DMS79 treated with DMSO at 0.1 percent for 48 hours (cell line): ENCODE results near the gene LCLAT1.

Experiments used
- DNase-seq: peaks from one replicate; lab custom pipeline; 2025; lab: John Stamatoyannopoulos, UW

LCLAT1 gene

DNA sequence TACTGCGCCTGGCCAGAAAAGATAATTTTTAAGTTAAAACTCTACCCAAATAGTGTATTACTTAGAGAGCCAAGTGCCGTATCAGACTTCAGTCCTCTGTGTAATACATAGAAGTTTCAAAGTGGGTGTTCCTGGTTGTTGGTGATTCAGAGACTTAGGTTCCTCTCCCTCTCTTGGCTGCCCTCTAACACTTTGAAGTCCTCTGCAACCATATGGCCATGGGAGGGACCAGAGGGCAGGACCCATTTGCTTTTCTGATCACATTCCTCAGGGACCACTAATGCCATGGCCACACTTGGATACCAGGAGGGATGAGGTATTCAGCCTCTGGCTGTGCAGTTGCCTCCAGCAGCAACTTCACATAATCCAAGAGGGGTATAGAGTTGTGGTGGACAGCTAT, 228.7 kb downstream of the LCLAT1 start:
- DNase-seq: no peak

DNA sequence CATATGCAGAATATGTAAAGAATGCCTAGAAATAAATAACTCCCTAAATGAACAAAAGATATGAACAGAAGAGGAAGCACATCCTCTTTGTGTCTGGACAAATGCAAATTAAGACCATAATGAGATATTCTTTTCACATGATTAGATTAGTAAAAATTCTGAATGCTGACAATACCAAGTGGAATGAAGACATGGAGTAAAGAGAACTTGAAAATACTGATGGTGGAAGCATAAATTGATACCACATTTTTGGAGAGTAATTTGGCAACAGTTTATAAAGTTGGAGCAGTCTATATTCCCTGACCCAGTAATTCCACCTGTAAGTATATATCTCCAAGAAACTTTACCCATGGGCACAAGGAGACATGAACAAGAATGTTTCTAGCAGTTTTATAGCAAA, 230.2 kb downstream of the LCLAT1 start:
- no peak for DNase-seq

DNA sequence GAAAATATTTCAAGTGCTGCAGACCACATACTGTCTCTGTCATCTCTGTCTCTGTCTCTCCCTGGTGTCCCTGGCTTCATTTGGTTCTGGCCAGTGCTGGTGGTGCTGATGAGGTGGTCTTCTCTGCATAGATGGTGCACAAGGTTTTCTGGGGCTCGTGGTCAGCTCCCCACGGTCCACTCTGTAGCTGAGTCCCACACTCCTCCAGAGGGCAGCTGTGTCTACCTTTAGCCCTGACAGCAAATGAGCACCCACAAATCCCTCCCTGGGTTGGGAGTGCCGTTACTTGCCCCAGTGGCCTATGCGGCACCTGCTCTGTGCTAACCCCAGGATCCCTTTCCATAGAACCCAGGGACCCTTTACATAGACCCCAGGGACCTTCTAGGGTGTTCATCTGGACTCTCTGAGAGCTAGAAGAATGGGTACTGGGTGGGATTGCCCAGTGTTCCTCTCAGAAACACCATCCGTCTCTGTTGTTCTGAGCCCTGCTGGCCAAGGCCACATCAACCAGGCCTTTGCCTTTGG, 230.9 kb downstream of the LCLAT1 start:
- DNase-seq: no peak

DNA sequence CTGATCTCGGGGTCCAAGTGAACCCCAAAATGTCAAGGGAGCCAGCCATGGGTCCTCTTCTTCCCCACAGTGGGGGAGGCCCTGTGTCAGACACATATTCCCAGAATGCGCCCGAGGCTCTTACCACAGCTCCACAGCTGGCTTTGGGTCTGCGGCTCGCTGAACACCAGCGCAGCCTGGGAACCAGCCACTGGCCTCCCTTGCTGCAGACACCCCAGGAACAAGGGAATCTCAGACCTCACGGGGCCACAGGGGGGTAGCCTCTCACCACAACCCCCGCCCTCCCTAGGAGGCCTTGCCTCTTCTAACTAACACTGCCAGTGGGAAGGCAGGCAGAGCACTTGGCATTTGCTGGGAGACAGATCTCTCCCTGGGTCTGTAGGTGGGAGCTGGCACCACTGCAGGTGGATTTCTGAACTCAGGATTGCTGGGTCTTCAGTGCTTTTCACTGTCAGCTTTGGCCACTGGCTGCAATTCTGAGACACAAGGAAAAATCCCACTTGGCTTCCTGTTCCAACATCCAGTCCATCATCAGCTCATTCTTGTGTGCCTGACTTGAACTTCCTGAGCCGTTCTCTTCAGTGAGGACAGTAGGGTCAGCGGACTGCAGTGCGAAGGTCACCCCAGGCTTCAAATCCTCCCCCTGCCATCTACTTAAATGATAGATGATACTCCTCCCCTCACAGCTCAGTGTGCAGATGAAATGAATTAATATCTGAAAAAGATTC, 231.5 kb downstream of the LCLAT1 start:
- DNase-seq: no peak

DNA sequence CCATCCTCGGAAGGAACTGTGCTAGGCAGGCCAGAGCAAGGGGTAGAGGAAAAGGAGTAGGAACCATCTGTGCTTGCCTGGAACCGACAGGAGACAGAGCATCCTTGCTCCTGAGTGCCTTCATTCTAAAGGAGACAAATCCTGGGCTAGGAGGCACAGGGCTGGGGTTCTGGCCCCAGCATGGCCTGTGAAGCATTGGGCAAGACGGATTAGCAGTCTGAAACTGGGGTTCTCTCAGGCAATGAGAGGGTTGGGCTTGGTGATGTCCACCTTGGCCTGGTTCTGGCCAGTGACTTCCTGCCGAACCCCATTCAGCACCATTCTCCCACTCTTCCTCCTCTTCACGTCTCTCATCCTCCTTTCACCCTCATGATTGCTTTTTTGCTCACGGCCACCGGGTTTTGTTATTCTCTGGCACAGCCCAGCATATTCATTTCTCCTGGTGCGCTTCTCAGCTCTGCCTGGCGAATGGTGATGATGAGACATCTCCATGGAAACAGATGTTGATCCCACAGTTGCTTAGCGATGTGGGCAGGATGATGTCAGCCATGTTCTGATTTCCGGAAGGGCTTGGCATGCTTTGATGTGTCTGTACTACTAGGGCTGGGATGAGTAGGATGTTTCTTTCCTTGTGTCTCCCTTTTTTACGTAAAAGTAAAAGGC, 232.5 kb downstream of the LCLAT1 start:
- DNase-seq: no peak

DNA sequence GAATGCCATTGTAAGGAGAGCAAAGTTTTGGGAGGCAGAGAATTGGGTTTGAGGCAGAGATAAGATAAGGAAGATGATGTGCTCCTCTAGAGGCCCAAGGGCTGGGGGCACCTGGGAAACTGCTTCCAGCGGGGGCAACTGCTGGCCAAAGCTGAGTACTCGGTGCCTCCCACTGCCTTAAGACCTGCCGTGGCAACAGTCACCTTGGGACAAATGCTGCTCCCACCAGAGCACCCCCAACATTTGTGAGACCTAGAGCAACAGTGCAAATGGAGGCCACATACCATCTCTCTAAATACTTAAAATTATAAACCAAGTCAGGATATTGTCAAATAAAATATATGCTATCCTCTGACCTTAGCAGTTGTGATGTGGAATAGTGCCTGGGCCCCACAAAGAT, 233.1 kb downstream of the LCLAT1 start:
- no peak for DNase-seq

DNA sequence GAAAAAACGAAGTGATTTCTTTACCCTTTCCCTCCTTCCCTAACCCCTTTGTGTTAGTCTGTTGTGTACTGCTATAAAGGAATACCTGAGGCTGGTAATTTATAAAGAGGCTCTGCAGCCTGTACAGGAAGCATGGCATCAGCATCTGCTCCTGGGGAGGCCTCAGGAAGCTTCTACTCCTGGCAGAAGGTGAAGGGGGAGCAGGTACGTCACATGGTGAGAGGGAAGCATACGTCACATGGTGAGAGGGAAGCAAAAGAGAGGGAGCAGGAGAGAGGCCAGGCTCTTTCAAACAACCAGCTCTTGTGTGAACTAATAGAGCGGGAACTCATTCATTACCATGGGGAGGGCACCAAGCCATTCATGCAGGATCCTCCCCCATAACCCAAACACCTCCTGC, 234.0 kb downstream of the LCLAT1 start:
- no peak for DNase-seq

DNA sequence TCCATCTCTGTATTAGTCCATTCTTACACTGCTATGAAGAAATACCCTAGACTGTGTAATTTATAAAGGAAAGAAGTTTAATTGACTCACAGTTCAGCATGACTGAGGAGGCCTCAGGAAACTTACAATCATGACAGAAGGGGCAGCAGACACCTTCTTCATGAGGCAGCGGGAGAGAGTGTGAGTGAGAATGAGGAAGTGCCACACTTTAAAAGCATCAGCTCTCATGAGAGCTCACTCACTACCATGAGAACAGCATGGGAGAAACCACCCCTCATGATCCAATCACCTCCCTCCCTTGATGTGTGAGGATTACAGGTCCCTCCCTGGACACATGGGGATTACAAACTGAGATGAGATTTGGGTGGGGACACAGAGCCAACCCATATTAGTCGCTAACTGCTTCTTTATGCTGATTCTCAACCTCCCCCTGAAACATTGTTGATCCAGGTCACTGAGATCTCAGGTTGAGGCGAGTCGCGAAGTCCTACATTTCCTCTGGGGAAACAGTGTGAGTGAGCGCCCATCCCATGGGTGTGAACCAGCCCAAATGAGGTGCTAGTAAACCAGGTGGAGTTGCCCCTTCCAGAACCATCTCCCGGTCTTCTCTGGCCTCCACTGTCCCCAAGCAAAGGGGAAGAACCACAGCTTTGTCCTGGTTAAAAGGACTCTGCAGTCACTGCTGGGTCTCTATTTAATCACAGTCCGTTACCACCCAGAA, 236.3 kb downstream of the LCLAT1 start:
- DNase-seq: no peak

DNA sequence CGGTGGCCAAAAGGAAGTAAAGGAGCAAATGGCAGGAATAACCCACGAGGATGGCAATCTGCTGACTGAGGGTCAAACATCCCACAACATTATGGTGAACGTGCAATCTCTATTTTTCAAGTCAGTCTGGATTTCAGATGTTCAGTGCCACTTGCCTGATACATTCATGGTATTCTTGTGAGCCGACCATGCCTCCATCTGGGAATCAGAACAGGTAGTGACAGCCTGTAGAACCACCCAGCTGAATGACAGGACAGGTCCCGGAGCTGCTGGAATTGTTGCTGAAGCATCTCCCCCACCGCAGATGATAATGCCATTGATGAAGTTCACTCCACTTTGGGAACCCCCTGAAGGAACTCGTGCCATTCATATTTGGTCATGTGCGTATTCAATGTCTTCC, 237.0 kb downstream of the LCLAT1 start:
- no peak for DNase-seq

DNA sequence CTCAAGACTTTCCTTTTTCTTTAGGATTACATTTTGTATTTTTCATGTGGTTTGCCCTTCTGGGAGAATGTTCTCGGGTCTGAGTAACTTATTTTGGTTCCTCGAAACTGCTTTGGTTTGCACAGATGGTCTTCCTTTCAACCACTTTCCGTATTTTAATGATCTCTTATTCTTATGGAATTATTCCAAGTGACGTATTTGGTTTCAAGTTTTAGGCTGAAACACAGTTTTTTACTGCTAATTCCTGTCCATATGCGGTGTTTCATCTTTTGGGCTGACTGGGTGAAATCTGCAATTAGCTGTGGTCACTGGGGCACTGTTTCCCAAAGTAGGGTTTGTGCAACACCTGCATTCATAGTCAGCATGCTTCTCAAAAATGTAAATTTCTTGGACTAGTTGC, 237.5 kb downstream of the LCLAT1 start:
- DNase-seq: no peak

DNA sequence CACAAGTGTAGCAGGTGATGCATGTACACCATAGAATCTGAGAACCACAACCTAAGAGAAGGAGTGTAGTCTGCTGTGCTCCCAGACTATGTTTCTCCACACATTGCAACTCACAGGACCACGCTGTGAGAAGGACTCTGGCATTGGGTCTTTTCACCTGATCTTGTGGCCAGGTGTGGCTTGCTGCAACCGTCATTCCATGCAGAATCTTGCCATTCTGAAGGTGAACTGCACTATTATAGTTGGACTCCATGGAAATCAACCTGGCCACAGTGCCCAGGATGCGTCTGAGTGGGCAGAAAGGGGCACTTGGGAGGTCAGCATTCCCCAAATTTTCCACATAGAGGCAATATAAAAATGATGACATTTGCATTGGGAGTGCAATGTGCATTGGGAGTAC, 237.9 kb downstream of the LCLAT1 start:
- DNase-seq: no peak

DNA sequence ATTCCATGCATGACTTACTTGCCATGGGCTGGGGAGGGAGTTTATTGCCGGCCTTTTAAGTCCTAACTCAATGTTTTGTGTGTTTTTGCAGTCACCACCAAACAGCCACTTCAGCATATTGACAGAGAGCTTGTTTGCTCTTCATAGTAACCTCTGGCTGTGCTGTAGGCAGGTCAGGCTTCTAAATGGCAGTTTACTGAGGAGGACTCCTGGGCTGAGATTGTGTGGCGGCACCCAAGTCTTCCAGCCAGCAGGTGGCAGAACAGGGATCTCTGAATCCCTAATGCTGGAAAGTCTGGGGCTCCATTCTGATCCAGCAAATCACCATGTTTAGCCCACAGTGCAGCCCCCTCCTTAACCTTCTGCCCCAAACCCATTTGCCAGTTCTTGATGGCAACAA, 239.0 kb downstream of the LCLAT1 start:
- peak; percentile 90 for DNase-seq

DNA sequence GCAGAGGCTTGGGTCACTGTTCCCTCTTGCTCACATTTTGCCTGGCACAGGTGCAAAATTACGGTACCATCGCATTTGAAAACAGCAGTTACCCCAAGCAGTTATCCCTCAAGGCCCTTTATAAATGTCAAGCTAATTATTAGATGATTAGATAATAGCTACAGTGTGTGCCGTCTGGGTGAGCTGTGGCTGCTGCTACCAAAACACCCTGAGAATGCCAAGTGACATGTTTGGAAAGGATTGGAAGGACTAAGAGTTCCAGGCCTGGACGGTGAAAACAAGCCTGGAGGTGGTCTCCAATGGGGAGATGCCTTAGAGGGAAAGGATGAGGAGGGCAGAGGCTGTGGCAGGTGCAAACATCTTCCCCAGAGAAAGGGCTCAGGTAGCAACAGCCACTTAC, 239.6 kb downstream of the LCLAT1 start:
- peak; percentile 79 for DNase-seq

DNA sequence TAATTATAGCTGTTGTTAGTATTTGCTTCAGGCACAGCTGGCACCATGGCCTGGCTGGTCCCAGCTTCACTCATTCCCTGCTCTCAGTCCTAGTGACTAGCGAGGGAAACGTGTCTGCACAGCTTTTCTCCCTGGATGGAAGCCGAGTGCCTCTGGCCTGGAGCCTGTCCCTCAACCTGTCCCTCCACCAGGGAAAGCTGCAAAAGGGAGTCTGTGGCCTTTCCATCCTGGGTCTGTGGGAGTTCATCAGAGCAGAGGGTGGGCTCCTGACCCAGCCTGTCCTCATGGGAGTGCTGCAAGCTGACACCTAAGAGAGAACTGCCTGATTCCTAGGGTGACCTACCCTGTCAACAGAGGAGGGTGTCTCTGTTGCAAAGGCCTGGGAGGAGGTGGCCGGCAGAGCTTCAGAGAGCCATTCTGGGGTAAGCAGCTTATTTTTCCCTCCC, 241.9 kb downstream of the LCLAT1 start:
- DNase-seq: no peak

DNA sequence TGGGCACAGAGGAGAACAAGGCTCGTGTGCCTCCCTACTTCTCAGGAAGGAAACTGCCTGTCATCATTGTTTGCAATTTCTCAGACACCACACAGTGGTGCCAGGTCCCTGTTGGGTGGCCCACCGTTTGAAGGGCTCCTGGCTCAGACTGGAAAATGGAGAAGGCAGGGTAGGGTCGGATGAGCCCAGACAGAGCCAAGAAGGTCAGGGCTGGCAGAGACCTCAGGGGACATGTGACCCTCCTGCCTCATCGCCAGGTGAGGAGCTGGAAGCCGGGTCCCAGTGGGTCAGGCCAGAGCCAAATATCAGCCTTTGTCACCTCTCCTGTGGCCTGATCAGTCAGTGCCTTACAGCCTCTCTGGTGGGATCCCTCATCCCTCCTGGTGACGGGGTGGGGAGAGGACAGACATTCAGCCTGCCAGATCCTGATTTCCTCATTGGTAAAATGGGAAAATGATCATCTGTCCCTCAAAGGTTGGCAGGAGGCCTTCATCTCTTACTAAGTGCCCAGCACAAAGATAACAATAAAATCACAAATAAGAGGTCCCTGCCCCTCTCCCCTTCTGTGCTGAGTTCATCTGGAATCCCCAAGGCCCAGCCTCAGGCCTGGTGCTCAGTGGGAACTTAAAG, 242.6 kb downstream of the LCLAT1 start:
- no peak for DNase-seq

DNA sequence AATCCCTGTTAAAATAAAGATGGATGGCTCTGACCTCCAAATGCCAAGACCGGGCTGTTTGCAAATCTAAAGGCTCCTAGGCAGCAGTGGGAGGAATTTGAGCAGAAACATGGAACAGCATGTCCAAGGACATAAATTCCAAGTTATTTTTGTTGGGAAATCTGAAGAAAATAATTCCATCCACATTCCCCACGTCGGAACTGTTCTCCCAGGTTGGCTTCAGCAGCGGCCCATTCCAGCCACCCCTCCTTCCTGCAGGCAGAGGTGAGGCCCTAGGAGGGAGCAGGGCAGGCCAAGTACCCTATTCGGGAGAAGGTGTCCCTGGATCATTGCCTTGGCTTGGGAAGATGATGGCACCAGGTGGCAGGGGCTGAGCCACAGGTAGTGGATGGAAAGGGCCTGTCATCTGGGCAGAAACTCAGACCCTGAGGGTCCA, 243.1 kb downstream of the LCLAT1 start:
- DNase-seq: no peak

DNA sequence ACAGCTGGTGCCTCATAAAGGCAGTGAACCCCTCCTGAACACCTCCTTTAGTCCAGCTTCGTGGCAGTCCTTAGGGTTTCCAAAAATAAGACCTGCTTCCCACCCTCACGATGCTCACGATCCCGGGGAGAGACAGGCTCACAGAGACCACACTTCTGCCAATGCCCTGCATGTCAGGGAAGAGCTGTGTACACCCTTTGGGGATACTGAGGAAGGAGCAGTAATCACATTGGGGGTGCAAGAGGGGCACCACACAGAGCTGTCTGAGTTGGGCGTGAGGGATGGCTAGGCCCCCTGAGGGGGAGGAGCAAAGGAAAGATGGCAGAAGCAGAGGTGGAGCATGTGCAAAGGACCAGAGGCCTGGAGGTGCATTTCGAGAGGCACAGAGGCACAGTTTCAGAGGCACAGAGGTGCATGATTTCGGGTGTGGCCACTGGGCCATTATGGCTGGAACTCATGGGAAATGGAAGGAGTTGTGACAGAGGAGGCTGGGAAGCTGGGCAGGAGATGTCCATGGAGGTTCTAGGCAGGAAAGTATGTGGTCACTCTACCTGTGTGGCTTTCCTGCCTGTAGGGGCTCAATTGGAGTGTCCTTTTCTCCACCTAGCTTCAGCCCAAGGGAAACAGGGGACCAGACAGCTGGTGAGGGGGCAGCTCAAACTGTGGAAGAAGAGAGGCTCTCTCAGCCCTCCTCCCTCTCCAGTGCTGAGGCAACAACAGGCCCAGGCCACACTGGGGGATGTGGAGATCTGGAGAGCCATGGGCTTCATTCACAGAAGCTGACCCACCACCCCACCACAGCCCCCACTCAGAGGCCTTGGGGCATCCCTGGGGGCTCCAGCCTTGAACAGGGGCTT, 244.3 kb downstream of the LCLAT1 start:
- DNase-seq: no peak

DNA sequence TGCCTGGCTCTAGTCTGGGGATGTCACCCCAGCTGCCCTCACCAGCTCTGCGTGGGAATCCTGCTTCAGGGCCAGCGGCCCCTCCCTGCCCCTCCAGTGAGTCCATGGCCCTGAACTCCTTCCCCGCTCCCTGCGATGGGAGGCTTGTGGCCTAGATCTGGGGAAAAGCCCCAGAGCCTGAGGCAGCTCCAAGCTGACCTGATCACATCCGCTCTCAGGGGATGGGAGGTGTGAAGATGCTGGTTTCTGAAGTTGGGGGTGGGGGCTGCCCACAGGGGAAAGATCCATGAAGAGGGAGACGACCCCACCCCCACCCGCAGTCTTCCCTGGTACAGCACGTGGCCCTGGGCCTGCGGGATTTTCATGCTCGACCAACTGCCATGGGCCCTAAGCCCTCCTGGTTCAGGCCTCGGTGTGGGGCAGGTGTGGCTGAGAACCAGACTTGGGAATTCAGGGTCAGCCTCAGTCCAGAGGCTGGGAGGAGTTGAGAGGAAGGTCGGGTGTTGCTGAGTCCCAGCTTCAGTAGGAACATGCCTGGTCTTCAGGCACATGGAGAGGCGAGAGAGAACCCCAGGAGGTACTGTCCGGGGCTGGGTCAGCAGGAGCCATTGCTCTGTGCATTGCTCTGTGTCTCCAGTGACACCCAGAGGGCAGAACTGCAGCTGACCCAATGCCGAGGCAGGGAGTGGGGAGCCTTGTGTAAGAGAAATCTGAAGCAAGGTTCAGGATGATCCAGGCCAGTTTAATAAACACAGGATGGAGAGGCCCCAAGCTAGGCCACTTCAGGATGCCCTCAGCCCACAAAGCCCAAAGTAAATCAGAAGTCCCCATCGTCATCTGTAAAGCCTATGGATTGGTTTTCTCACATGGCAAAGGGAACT, 245.1 kb downstream of the LCLAT1 start:
- no peak for DNase-seq

DNA sequence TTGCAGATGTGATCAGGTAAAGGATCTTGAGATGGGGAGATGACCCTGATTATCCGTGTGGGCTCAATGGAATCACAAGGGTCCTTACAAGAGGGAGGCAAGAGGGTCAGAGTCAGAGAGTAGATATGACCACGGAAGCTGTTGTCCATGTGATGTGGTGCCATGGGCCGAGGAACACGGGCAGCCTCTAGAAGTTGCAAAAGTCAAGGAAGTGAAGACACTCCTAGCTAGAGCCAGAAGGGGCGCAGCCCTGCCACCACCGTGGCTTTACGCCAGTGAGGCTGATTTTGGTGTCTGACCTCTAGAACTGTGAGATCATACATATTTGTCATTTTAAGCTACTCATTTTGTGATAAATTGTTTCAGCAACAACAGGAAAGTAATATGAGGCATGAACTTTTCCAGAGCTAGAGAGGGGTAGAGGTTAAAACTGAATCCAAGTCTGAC, 245.8 kb downstream of the LCLAT1 start:
- no peak for DNase-seq
